Esophagus squamous epithelium (tissue), 4 donors: Measurements from ENCODE around the gene SIRT5.

Experiments used
- POLR2A ChIP-seq, 4 donors: fragments of 450-650 bp; IDR thresholded peaks; one replicate each; pipeline ENCODE4 v1.6.1; 2017; ENCODE audit warnings: antibody characterized with exemption in 4 of 4, mild to moderate bottlenecking in 4 of 4, moderate library complexity in 3 of 4
- TF ChIP-seq, protein P1 (sequence below), 6 experiments: fragments of 450-650 bp in 4 of 6; fragments of 200-600 bp in 2 of 6; sonication (generic) in 2 of 6; IDR thresholded peaks; one replicate each; pipeline ENCODE4 v1.5.1; 2016 to 2019; ENCODE audit warnings: antibody characterized with exemption in 6 of 6, mild to moderate bottlenecking in 4 of 6, moderate library complexity in 4 of 6

DNA sequence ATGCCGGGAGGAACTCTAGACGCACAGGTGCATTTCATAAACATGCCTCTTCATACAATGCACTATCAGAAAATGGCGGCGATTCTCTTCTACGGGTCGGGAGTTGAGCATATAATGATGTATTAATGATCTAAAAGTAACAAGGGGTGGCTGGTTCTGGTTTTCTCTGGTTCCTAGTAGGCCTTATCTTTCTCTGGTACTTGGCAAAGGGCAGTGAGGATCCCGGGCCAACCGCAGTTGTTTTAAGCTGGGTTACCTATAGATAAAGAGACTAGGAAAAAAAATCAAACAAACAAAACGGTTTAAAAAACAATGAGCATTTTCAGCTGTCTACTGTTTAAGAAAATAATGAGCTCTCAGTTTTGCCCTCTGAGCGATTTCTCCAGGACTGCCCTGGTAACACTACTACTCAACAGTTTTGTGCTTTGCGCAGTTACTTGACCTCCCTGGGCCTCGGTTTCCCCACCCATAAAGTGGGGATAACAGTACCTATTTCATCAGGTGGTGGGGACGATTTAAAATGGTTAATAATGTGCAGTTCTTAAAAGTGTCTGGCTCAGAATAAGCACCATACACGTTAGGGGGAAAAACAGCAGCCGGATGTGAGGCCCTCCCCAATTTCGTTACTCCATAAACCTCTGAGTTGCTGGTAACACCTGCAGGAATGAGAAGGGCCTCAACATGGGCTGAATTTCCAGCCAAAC lies 1.3 kb upstream of the SIRT5 start:
- TF ChIP-seq, protein P1, sequence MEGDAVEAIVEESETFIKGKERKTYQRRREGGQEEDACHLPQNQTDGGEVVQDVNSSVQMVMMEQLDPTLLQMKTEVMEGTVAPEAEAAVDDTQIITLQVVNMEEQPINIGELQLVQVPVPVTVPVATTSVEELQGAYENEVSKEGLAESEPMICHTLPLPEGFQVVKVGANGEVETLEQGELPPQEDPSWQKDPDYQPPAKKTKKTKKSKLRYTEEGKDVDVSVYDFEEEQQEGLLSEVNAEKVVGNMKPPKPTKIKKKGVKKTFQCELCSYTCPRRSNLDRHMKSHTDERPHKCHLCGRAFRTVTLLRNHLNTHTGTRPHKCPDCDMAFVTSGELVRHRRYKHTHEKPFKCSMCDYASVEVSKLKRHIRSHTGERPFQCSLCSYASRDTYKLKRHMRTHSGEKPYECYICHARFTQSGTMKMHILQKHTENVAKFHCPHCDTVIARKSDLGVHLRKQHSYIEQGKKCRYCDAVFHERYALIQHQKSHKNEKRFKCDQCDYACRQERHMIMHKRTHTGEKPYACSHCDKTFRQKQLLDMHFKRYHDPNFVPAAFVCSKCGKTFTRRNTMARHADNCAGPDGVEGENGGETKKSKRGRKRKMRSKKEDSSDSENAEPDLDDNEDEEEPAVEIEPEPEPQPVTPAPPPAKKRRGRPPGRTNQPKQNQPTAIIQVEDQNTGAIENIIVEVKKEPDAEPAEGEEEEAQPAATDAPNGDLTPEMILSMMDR (IDR thresholded peaks at IDR 0.05) = no peak
- TF ChIP-seq POLR2A (IDR thresholded peaks at IDR 0.05) = no peak
